Left ventricle myocardium inferior (tissue), 1 donor: ENCODE data around the gene PARD3. TPM values are rescaled to one million over a fixed set of nuclear protein-coding genes. Genes with fewer than 3 reads are reported as not detected.
A peak's percentile ranks its signal among the peaks of the same experiment; 100 is the strongest.

Experiments
- DNase-seq: peaks from one replicate; pipeline ENCODE4 v3.0.0-alpha.2; 2020
- H3K27ac ChIP-seq: fragments of 200-600 bp; replicated peaks from 2 replicates; pipeline ENCODE4 v1.8.0; 2021
- H3K27me3 ChIP-seq: fragments of 200-600 bp; 2 replicates; pipeline ENCODE4 v1.8.0; 2021; ENCODE audit warnings: low read depth
- H3K36me3 ChIP-seq: fragments of 200-600 bp; 2 replicates; pipeline ENCODE4 v1.8.0; 2021
- H3K4me1 ChIP-seq: fragments of 200-600 bp; 2 replicates; pipeline ENCODE4 v1.8.0; 2021
- H3K4me3 ChIP-seq: fragments of 200-600 bp; 2 replicates; pipeline ENCODE4 v1.8.0; 2021; ENCODE audit warnings: mild to moderate bottlenecking, moderate library complexity
- H3K9me3 ChIP-seq: fragments of 200-600 bp; replicated peaks from 2 replicates; pipeline ENCODE4 v1.8.0; 2021
- intact Hi-C: fragments of 100-400 bp; cut with micrococcal nuclease; formaldehyde crosslinking; loops from one replicate; pipeline ENCODE4 v1.11.0; 2022
- total RNA-seq: library from RNA; stranded (reverse); fragmentation: NEBNext Ultra II Directional; extraction: Animal tissue kit (Norgen Biotek cat#: 25700); gene quantifications from one replicate; pipeline ENCODE4 v1.2.1, GENCODE V29; 2021
- TF ChIP-seq, protein P1 (sequence below): fragments of 200-600 bp; IDR thresholded peaks from 2 replicates; pipeline ENCODE4 v1.8.0; 2021; ENCODE audit warnings: antibody characterized with exemption, mild to moderate bottlenecking, borderline replicate concordance
- donor health status: DM: no; HTN: yes; CAD: no; lungs with severe emphysema.

Gene PARD3
- total RNA-seq, 1 donor from 2014 or later, result 29.6 TPM

- no peak overlapping the region for H3K4me3 ChIP-seq
- H3K9me3 ChIP-seq, result no peaks in the 10 kb centered on the region
- no peak for DNase-seq
- no peak overlapping the region for H3K27ac ChIP-seq
- H3K27me3 ChIP-seq, result no peaks in the 10 kb centered on the region
- H3K36me3 ChIP-seq, result no peaks in the 10 kb centered on the region
- H3K4me1 ChIP-seq, result peaks cover 43% of the 10 kb centered on the region
- intact Hi-C loops, result no loop called here
- TF ChIP-seq, protein P1, sequence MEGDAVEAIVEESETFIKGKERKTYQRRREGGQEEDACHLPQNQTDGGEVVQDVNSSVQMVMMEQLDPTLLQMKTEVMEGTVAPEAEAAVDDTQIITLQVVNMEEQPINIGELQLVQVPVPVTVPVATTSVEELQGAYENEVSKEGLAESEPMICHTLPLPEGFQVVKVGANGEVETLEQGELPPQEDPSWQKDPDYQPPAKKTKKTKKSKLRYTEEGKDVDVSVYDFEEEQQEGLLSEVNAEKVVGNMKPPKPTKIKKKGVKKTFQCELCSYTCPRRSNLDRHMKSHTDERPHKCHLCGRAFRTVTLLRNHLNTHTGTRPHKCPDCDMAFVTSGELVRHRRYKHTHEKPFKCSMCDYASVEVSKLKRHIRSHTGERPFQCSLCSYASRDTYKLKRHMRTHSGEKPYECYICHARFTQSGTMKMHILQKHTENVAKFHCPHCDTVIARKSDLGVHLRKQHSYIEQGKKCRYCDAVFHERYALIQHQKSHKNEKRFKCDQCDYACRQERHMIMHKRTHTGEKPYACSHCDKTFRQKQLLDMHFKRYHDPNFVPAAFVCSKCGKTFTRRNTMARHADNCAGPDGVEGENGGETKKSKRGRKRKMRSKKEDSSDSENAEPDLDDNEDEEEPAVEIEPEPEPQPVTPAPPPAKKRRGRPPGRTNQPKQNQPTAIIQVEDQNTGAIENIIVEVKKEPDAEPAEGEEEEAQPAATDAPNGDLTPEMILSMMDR, result no peak
Observed at GRCh38 chr10:34731885-34732701, 83.0 kb downstream of the PARD3 start.

DNA sequence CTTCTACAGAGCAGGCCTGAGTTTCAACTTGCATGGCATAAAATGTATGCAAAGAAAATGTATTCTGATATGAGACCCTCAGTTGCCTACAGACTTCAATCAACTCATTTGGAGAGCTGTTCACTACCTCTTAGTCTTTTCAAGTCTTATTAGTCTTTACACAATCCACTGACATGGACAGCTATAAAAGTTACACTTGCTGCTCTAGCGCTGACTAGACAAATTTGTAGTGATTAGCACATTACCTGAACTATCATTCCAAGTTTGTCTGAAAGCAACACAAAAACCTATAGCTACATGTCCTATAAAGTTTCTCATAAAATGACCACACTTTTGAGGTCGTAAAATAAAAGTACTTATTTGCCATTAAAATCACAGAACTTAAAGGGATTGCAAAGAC lies 83.9 kb downstream of the PARD3 start:
- Histone ChIP-seq H3K36me3 (no peaks in the 10 kb centered on the region), H3K9me3 (no peaks in the 10 kb centered on the region), H3K27ac (no peak overlapping the region), H3K27me3 (no peaks in the 10 kb centered on the region), H3K4me1 (peaks cover 52% of the 10 kb centered on the region), H3K4me3 (no peak overlapping the region)
- TF ChIP-seq, protein P1, result no peak
- no peak for DNase-seq
- intact Hi-C loops, result no loop called here

- no peak overlapping the region for H3K4me3 ChIP-seq
- no peak overlapping the region for H3K27ac ChIP-seq
- H3K4me1 ChIP-seq, result peaks cover 55% of the 10 kb centered on the region
- TF ChIP-seq, protein P1, result no peak
- no peaks in the 10 kb centered on the region for H3K36me3 ChIP-seq
- no peaks in the 10 kb centered on the region for H3K9me3 ChIP-seq
- H3K27me3 ChIP-seq, result no peaks in the 10 kb centered on the region
- DNase-seq, result no peak
- intact Hi-C loops, result no loop called here
Observed at GRCh38 chr10:34730726-34731125, 84.4 kb downstream of the PARD3 start.

DNA sequence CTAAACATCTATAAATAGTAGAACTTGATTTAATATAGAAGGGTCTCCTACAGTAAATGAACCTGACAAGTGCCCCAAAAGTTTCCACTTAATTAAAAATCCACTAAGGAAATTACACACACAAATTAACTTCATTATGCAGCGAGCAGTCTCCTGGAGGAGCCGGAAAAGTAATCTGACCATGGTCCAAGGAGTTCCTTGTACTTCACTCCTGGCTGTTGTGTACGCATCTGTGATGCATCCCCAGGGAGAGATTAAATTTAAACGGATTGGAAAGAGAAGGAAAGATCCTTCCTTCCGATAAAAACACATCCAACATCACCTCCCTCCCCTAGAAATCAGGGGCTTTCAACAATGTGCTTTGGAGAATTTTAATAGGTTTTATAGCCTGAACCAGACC lies 85.5 kb downstream of the PARD3 start:
- Histone ChIP-seq H3K4me1 (peaks cover 56% of the 10 kb centered on the region), H3K27me3 (no peaks in the 10 kb centered on the region), H3K36me3 (no peaks in the 10 kb centered on the region), H3K27ac (no peak overlapping the region), H3K4me3 (no peak overlapping the region), H3K9me3 (no peaks in the 10 kb centered on the region)
- no peak for DNase-seq
- intact Hi-C loops, result loop anchor here (10.0 kb wide), 1 partner anchor 85 kb away; the partner anchor contains the start of gene PARD3
- TF ChIP-seq, protein P1, result no peak

DNA sequence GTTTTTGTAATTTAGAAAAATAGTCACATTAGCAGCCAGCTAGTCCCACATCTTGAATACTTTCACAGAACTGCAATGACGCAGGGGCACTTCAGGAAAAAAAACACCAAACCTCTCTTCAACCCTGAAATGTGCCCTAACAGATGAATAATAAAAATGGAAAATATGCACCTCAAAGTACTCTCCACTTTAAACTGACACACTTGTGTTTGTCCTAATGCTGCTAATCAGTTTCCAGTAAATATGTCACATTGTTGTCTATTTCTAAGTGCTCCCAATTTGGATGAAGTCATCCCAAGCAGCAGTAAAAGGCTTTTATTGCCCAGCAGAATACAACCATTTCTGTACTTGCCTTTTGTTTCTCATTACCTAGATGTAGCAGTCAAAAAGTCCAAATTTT lies 86.7 kb downstream of the PARD3 start:
- Histone ChIP-seq H3K36me3 (no peaks in the 10 kb centered on the region), H3K4me3 (no peak overlapping the region), H3K9me3 (no peaks in the 10 kb centered on the region), H3K27me3 (no peaks in the 10 kb centered on the region), H3K27ac (peak overlapping the region; percentile 34), H3K4me1 (peaks cover 69% of the 10 kb centered on the region)
- DNase-seq, result no peak
- intact Hi-C loops, result loop anchor here (10.0 kb wide), 1 partner anchor 86 kb away; the partner anchor contains the start of gene PARD3
- TF ChIP-seq, protein P1, result no peak
